NCI-H2107 treated with DMSO at 0.1 percent for 48 hours (cell line): ENCODE data around the gene HOXB7.
A peak's percentile ranks its signal among the peaks of the same experiment; 100 is the strongest.

Experiments used
- DNase-seq: peaks from one replicate; lab custom pipeline; 2025; ENCODE audit not compliant: unreplicated experiment; lab: John Stamatoyannopoulos, UW

Gene HOXB7

DNA sequence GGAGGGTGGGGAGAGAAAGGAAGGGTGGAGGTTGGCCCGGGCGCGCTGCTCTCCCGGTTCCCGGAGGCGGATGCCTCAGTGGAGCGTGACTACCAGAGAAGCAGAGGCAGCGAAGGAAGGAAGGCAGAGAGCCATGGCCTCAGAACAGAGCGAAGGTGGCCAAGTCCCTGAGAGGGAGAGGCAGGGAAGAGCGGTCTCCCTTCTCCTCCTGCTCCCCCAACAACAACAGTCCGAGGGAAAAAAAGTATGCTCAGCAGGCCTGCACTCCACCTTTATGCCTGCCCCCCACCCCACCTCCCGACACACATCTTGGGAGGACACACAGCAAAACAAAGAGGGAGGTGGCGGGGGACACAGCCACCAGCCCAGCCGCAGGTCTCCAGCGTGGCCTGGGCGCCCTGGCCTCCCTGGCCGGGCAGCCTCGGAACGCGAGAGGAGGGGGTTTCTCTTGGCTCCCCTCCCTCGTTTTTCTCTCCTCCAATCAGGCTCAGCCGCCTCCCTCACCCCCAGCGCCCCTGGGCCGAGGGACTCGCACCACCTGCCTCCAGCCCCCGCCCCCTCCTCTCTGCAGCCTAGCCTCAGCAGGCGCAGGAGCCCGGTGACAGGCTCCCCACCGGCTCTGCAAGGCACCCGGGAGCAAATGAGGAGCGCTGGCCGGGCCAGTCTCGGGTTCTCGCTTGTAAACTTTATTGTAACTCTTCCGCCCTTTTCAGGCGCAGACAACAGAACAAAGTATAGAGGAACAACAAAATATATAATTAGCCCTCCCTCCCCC lies 1.1 kb upstream of the HOXB7 start:
- peak; percentile 81 for DNase-seq

DNA sequence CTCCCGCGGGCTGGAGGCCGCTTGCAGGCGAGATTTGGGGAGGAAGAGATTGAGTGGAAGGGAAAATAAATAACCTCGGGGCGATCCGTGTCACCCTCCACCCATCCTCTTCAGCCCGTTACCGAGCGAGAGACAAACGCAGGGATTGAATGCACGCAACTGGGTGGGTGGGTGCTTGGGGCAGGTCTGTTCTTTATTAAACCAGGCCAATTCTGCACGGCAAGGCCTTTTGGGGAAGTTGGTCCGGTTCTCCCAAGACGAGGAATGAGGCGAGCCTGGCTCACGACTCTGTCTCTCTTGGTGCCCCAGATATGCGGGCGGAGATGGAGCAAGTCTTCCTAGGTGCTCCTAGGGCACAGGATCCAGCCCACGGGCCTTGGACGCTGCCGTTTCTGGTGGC lies 396 bp upstream of the HOXB7 start:
- DNase-seq = no peak

DNA sequence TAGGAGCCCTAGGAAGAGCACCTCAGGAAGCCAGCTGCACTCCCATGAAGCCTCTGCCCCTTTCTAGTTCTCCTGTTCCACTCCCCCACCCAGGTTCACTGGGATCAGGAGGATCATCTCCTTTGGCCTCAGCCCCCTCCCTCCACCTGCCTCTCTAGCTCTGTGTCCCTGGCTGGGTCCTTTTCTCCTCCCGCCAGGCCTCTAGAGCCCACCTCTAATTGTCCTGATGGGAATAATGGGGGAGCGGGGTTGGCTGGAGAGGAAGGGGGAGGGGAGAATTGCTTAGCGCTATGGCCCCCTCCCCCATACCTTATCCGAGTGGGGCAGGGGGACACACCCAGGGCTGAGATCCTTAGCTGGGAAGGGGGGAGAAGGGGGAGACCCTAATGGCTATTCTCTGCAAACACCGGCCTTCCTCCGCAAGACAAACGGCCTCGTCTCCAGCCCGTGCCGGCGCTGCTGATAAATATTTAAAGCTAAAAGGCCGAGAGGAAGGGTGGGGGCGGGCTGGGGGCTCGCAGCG lies 997 bp downstream of the HOXB7 start:
- DNase-seq = no peak

DNA sequence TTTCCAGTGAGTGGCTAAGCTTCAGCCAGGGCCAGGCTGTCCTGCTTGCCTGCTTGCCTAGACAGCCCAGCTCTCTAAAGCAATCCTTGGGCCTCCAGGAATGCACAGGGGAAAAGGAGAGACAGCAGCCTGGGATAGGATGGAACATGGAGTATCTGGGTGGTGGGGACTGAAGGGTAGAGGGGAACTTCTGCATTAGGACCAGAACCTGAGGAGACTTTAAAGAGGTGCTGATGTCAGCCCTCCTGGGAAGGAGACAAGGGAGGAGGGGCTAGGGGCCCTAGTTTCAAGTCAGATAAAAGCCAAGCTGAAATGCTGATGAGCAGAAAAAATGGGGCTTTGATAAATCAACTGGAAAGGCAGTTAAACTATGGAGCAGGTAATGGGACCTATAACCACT lies 1.8 kb downstream of the HOXB7 start:
- no peak for DNase-seq

DNA sequence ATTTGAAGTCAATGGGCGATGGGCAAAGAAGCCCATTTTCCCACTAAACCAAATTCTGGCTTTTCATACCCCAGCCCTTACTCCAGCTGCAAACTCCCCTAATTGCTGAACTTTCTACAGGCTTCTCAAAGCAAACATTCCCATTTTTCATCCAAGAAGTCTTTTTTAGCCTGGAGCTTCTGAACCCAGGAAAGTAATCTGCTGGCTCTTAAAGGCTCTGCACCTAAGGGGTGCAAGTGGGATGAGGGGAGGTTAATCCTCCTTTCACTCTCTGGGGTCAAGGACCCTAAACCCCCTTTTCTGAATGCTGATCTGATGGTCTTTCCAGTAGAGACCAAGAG lies 2.4 kb downstream of the HOXB7 start:
- DNase-seq = no peak

DNA sequence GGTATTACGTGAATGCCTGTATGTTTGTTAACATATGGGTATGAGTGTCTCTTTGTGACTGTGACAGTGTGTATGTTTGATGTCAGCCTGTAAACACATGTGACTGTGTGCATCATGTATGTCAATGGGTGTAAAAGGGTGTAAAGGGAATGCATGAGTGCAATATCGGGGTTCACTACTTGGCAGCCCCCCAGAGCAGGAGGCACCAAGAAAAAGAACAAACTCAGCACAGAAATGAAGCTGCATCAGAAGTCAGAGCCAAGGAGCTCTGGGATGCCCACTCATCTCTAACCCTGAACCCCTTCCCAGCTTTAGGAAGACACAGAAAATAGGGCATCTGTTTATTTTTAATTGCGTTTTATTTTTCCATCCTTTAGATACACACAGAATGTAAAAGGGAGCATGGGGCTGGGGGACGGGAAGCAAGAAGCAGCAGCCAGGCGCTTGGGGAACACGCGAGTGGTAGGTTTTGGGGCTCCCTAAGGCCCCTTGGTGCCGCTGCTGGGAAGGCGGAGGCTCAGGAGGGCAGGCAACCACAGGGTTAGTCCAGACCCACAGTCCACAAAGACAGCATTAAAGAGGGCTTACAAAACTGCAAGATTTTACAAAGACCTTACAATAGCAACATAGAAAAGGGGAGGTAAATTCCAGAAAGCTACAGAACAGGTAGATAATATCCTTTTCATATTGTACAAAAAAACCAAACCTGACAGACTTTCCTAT lies 3.8 kb downstream of the HOXB7 start:
- no peak for DNase-seq

DNA sequence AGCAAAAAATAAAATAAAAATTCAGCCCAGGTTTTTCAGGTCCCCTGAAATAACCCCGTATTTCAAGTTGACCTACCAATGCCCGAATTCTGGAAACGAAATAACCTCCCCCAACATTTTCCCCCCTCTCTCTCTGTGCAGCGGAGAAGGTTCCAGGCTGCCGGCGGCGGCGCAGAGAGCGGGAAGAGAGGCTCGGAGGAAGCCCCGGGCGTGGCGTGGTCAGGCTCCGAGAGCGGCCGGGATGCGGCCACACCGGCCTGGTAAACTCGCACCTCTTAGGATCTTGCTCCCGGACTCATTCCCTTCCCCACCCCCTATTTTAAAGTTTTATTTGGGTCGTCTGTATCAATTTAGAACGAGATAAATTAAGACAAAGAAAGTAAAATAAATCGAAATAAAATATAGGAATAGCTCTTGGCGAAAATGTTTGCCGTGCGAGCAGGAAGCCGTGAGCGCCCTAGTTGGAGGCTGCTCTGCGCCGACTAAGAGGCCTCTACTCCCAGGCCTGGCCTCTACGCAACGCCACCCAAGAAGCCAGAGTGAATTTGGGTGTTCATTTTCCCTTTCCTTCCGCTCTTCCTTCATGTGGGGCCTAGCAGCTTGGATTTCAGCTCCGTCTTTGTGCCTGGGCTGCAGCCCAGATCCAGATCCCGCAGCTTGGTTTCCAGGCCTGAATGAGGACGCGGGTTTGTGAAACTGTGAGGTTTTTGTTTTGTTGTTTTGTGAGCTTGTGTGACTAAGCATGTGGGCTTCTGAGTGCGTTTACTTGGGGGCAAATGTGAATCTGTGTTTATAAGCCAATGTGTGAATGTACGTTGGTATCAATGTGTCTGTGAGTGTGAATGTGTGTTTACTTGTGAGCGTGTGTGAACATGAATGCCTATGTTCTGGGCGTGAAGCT lies 4.6 kb downstream of the HOXB7 start:
- no peak for DNase-seq

DNA sequence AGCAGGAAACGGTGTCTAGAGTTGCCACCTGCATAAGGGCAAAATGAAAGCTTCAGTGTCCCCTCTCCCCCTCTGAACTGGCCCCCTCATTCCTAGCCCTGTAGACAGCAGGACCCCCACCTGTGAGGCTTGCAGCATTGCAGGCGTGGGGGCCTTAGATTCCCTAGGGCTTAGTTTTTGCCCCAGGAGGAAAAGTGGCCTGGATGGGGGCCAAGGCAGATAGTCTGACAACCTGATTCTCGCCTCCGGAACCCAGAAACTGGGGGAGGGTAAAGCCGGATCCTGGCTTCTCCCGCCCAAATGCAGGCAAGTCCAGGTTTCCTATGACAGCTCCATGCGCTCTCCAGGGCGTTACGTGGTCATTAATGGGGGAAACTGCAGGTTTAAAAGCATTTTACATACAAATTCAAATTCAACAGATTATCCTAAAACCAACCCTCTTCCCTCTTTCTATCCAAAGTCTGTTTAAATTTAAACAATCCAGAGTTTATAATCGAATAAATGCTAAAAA lies 5.4 kb downstream of the HOXB7 start:
- DNase-seq = no peak

DNA sequence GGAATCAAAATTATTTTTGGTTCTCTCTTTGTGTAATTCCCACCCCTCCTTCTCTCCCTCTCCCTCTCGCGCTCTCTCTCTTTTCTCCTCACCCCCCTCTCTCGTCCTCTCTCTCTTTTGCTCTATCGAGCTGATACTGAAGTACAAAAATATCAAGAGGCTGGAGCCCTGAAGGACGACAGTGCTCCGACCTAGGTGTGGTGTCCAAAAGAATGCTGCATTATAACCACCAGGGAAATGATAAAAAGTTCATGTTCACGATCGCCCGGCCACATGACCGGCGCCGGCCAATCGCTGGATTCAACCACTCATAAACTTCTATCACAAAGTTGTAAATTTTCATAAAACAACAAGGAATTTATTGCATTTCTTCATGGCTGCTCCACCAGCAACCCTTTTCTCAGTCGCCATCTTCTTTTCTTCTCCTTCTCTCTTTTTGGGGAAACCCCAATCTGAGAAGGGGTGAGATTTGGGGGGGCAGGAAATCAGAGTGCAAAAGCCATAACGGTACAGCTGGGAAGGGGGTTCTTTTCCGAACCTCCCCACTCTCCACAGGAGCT lies 6.0 kb downstream of the HOXB7 start, which contains the start of gene HOXB6:
HOXB6 (minus strand) TSS at position 217 of the 560 bp plus-strand sequence. CDS start 6,836 bp downstream, outside the sequence.
- no peak for DNase-seq

DNA sequence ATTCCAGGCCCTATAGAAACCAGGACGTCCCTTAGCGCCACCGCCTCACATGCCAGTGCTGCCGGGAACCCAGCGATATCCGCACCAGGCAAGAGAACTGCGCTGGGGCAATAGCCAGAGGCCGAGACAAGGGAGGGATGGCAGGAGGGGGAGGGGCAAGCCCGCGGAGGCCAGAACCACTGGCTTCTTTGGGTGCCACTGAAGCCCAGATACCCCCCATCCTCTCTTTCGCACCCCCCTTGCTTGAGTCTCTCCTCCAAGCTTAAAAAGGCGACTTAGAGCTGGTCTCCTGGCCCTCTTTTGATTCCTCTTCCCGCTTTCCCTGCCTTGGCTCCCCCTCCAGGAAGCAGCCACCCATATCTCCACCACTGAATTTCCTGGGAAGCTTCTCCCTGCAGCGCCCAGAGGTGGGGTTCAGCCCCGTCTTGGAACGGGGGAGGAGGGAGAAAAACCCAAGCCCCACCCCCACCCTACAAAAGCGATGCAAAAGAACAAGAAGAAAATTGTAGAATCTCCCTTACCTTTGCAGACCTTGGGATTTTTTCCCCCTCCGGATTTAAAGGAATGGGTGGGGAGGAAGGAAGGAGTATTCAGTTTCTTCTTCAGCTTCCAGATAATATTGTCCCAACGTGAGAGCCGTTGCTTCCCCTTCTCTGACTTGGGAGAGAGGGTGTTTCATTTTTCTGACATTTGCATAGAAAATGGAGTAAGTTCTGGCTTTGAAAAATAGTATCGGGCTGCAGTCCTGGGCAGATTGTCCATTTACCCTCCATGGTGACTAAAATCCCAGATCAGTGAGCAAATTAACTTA lies 6.7 kb downstream of the HOXB7 start:
- no peak for DNase-seq

DNA sequence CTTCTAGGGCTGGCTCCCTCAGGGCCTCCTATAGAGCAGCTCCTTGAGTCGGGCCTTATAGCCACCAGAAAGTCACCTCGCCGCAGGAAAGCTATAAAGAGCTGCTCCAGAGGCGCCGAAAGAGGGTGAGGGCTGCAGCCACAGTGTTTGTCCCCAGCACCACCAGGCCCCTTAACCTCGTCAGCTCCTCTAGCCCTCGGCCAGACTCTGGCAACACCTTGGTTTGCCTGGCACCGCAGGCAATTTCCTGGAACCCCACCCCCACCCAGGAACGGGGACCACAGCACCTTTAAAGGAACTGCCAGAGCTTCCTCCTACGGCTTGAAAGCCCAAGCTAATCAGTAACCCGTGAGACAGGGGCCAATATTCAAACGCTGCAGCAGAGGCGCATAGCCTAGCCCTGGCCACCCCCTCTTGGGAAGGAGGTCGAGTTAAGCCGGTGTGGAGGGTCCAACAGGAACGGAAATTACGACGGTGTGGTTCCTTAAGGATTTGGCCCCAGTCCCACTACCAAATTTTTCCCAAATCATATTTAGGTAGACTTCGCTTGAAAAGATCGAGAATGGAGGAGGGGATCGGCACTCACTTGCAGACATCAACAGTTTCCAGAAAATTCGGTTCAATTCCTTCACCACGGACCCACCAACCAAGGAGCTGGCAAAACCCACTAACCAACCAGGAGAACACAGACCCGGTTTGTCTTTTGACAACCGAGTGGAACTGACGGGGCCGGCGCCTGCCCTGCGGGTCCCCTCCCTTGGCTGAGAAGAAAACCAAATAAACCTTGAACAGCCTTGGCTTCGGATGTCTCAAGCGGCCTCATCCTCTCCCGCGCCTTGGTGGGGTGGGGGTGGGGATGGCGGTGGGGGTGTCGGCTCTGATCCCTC lies 9.0 kb downstream of the HOXB7 start:
- DNase-seq = no peak

DNA sequence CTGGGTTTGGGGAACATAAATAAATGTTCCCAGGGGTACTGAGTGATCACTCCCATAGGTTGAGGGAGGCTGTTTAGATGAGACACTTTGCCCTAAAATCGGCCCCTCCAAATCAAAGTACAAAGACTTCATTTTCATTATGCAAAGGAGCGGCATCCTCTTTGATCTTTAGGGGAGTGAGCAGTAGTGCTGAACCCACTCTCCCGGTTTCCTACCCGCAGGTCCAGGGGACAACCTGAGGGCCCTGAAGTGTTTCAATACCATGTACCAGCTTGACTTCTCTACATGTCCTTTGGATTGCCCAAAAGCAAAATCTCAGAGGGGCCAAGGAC lies 9.6 kb downstream of the HOXB7 start:
- DNase-seq = no peak

DNA sequence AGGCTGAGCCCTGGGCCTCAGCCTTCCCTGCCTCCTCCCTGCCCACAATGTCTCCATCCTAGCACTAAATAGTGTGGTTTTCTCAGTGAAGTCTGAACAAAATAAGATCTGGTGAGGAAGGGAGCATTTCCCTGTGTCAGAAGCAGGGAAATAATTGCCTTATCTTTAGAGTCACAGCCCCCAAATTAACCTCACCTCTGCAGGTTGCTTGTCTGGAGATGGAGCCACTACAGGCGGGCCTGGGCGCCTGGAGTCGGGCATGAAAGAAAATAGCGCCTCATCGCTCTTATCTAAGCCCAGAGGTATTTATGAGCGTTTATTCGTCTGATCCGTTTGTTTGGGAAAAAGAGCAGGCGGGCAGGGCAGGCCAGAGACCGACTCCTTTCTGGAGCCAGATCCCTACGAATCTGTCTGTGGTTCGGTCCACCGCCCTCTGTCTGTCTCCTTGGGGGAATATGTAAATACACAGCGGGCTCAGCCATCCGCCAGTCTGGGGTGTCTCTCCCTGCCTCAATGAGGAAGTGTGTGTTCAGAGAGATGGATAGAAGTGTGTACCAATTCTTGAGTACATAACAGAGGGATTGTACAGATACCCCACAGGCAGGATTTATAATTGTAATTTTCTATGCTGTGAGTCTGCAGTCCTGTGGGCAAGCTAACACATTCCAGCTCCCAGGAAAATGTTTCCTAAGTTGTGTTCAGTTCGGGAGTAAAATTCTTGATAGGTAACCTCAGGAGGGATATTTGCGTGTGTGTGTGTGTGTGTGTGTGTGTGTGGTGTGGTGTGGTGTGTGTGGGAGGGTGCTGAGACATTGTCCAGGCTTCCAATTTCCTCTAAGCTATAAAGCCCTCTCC lies 10.3 kb downstream of the HOXB7 start:
- DNase-seq = no peak

DNA sequence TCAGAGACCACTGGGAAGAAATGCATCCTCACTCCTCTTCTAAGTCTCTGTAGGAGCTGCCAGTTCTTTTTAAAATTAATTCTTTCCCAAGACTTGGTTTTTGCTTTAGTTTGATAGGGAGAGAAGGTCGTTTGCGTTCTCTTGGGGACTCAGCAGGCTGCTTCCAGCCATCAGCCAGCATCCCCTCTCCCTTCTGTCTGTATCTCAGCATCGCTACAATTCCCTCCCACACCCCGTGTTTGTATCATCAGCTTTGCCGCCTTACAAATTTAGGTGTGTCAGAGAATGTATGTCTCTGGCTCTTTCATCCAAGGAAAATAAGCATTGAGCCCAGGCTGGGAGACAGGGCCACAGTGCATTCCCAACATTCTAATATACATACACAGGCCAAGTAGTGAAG lies 11.5 kb downstream of the HOXB7 start:
- DNase-seq = no peak

DNA sequence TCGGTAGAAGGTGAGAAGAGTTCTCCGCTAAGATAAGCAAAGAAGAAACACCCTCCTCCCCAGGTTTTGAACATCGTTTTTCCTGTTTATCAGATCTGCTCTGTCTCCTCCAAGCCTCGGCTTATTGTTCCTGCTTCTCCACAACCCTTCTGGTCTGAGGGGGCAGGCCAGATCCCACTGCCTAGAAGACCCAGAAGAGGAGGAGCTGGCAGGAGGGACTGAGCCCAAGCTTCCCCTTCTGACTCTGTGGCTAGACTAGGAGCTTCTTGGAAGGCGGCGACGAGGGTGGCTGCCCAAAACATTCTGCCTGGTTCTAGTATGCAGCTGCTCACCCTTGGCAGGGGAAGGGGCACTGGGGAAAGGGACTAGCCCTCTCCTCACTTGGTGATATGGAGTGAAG lies 12.1 kb downstream of the HOXB7 start:
- no peak for DNase-seq

DNA sequence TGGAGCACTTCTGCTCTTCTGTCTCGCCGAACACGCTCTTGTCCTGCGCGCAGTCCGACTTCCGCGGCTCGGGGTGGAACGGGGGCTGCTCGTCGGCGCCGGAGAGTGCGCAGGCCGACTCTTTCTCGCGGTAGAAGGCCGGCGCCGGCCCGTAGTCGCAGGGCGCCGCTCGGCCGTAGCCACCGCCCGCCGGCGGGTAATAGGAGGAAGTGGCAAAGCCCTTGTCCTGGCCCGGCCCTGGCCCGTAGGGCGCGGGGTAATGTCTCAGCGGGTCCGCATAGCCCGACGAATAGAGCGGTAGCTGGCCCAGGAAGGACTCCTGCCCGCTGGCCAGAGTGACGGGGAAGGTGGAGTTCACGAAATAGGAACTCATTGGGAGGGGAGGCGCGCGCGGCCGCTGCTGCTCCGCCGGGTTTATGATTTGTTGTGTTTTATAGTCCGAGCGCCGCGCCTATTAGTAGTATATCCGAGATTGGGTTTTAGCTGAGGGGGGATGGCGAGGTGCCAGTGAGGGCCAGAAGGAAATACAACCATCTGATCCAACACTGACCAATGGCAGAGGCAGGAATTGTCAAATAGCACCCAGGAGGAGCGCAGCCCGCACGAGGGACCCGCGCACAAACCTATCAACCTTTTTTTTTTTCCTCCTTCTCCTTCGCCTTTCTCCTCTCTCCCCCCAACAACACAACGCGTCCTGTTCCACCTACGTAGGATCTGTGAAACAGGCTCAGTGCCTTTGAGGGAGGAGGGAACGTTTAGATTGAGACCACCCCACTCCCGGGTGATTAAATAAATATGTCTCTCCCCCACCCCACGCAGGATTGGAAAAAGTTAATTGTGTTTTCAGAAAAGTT lies 12.8 kb downstream of the HOXB7 start:
- no peak for DNase-seq

DNA sequence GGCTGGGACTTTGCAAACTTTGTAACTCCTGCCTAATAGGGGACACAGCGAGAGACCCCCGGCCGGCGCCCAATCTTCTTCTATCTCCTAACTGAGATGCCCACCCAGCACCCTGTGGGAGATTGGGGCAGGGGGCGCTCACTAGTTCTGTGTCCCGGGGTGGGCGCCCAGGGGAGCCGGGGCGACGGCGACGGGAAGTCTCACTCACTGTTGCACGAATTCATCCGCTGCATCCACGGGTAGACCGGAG lies 13.4 kb downstream of the HOXB7 start:
- DNase-seq = no peak
